ENCODE results near the gene LORICRIN. TPM values are rescaled to one million over a fixed set of nuclear protein-coding genes. Genes with fewer than 3 reads are reported as not detected.

Gene LORICRIN
- total RNA-seq, 2 experiments from 2014 or later = not detected

DNA sequence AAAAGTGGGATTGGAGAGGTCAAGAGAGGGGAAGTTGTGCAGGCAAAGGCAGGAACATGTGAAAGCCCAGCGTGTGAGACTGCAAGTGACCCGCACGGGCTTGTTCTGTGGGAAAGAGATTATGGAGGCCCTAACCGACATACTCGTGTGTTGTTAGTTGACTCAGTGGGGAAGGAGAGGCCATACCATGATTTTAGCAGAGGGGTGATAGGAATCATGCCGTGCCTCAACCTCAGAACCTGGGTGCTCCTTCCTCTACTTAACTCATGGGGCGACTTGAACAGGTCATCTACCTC lies 33.9 kb downstream of the LORICRIN start:
- H3K4me3 Mint-ChIP-seq = no peak overlapping the region
- ChIA-PET CTCF (no interaction called here), POLR2A (no interaction called here)
- H3K27ac Mint-ChIP-seq = no peak overlapping the region
- peaks cover 0 to 4% of the 10 kb centered on the region in 2 experiments for H3K9me3 ChIP-seq (ENCODE audit: control insufficient read depth in 1 of 2, insufficient read depth in 1 of 2, low read length in 2 of 2)
- no peak overlapping the region for H3K4me3 ChIP-seq (ENCODE audit: low read length)
- peaks cover 34% of the 10 kb centered on the region for H3K4me1 Mint-ChIP-seq (ENCODE audit: low read depth)
- ATAC-seq (ENCODE audit: poor library complexity) (no peak), DNase-seq (no peak)
- no peak overlapping the region for H3K27ac ChIP-seq (ENCODE audit: low read depth in 1 of 2, low read length in 2 of 2)
- peaks cover 14% of the 10 kb centered on the region for H3K27me3 Mint-ChIP-seq
- intact Hi-C loops (cut with DNase I, micrococcal nuclease) = no loop called here
- TF ChIP-seq, protein P1, sequence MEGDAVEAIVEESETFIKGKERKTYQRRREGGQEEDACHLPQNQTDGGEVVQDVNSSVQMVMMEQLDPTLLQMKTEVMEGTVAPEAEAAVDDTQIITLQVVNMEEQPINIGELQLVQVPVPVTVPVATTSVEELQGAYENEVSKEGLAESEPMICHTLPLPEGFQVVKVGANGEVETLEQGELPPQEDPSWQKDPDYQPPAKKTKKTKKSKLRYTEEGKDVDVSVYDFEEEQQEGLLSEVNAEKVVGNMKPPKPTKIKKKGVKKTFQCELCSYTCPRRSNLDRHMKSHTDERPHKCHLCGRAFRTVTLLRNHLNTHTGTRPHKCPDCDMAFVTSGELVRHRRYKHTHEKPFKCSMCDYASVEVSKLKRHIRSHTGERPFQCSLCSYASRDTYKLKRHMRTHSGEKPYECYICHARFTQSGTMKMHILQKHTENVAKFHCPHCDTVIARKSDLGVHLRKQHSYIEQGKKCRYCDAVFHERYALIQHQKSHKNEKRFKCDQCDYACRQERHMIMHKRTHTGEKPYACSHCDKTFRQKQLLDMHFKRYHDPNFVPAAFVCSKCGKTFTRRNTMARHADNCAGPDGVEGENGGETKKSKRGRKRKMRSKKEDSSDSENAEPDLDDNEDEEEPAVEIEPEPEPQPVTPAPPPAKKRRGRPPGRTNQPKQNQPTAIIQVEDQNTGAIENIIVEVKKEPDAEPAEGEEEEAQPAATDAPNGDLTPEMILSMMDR (IDR thresholded peaks at IDR 0.05) = no peak
- H3K9me3 Mint-ChIP-seq = no peaks in the 10 kb centered on the region
- peaks cover 0 to 6% of the 10 kb centered on the region in 2 experiments for H3K27me3 ChIP-seq (ENCODE audit: control insufficient read depth in 1 of 2, insufficient read depth in 2 of 2, low read length in 2 of 2)
- H3K36me3 Mint-ChIP-seq (ENCODE audit: low read depth) = no peaks in the 10 kb centered on the region
- no peaks in the 10 kb centered on the region for H3K36me3 ChIP-seq (ENCODE audit: insufficient read depth, low read length)
- H3K4me1 ChIP-seq (ENCODE audit: insufficient read depth, low read length) = peaks cover 23% of the 10 kb centered on the region

DNA sequence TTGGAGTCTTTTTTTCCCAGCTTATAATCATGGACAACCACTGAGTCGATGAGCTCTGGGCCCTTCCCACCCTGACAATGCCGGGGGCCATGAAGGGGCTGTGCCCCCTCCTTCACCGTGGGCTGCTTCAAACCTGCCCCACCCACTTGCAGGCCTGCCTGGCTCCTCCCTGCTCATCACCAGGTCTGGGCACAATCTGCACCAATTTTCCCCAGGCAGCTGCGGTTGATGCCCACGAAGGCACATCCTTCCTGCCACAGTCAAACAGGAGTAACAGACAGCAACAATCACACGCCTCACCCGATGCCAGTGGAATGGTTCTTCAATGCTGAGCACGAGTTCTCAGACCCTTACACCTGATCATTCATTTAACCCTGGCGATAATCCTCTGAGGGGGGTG lies 34.4 kb downstream of the LORICRIN start:
- ChIA-PET POLR2A (no interaction called here), CTCF (no interaction called here)
- TF ChIP-seq, protein P1 (IDR thresholded peaks at IDR 0.05) = no peak

DNA sequence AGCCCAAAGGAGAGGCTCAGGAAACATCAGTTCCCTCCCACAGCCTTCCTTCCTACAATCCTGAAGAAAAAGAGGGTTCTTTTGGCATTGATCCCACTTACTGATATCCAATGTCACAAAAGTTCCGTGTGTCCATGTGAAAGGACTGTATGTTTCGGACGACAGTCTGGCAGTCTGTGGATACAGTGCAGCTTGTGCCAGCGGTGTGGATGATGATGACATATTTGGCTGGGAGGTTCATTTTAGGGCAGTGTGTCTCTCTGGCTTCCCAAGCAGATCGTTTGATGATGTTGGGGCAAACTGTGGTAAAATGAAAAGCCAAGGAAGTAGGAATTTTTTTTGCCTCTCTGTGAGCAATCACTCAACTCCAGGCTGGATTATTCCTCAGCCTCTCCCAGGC lies 42.8 kb downstream of the LORICRIN start:
- TF ChIP-seq, protein P1 (IDR thresholded peaks at IDR 0.05) = no peak
- no peak overlapping the region for H3K27ac Mint-ChIP-seq
- no peaks in the 10 kb centered on the region for H3K36me3 Mint-ChIP-seq (ENCODE audit: low read depth)
- Histone ChIP-seq H3K4me1 (ENCODE audit: insufficient read depth, low read length) (no peaks in the 10 kb centered on the region), H3K36me3 (ENCODE audit: insufficient read depth, low read length) (no peaks in the 10 kb centered on the region), H3K27me3 (ENCODE audit: control insufficient read depth in 1 of 2, insufficient read depth in 2 of 2, low read length in 2 of 2) (peaks cover 0 to 8% of the 10 kb centered on the region in 2 experiments), H3K27ac (ENCODE audit: low read depth in 1 of 2, low read length in 2 of 2) (no peak overlapping the region), H3K4me3 (ENCODE audit: low read length) (no peak overlapping the region), H3K9me3 (ENCODE audit: control insufficient read depth in 1 of 2, insufficient read depth in 1 of 2, low read length in 2 of 2) (peaks cover 0 to 3% of the 10 kb centered on the region in 2 experiments)
- intact Hi-C loops (cut with DNase I, micrococcal nuclease) = no loop called here
- ATAC-seq (ENCODE audit: poor library complexity) (no peak), DNase-seq (no peak)
- no peaks in the 10 kb centered on the region for H3K27me3 Mint-ChIP-seq
- POLR2A ChIA-PET = no interaction called here
- CTCF ChIA-PET = no interaction called here
- no peaks in the 10 kb centered on the region for H3K4me1 Mint-ChIP-seq (ENCODE audit: low read depth)
- no peak overlapping the region for H3K4me3 Mint-ChIP-seq
- no peaks in the 10 kb centered on the region for H3K9me3 Mint-ChIP-seq

More for the DNA sequence above, 34.4 kb downstream of the LORICRIN start:
- no peaks in the 10 kb centered on the region for H3K36me3 ChIP-seq (ENCODE audit: insufficient read depth, low read length)
- ATAC-seq (ENCODE audit: poor library complexity) (peak; percentile 39), DNase-seq (peak in 4 of 14 experiments; percentile 6 to 31 (median 20))
- H3K36me3 Mint-ChIP-seq (ENCODE audit: low read depth) = no peaks in the 10 kb centered on the region
- H3K9me3 ChIP-seq (ENCODE audit: control insufficient read depth in 1 of 2, insufficient read depth in 1 of 2, low read length in 2 of 2) = no peaks in the 10 kb centered on the region
- intact Hi-C loops (cut with DNase I, micrococcal nuclease) = no loop called here
- peaks cover 34% of the 10 kb centered on the region for H3K4me1 Mint-ChIP-seq (ENCODE audit: low read depth)
- H3K27me3 ChIP-seq (ENCODE audit: control insufficient read depth in 1 of 2, insufficient read depth in 2 of 2, low read length in 2 of 2) = peaks cover 0 to 6% of the 10 kb centered on the region in 2 experiments
- peaks cover 14% of the 10 kb centered on the region for H3K27me3 Mint-ChIP-seq
- H3K9me3 Mint-ChIP-seq = no peaks in the 10 kb centered on the region
- no peak overlapping the region for H3K4me3 ChIP-seq (ENCODE audit: low read length)
- no peak overlapping the region for H3K27ac Mint-ChIP-seq
- no peak overlapping the region for H3K27ac ChIP-seq (ENCODE audit: low read depth in 1 of 2, low read length in 2 of 2)
- peaks cover 23% of the 10 kb centered on the region for H3K4me1 ChIP-seq (ENCODE audit: insufficient read depth, low read length)
- H3K4me3 Mint-ChIP-seq = no peak overlapping the region

Measured in CD4-positive, alpha-beta T cell (primary cell).